Hippocampal formation (tissue), 2 donors: ENCODE data around the gene PGAP1.
A peak's percentile ranks its signal among the peaks of the same experiment; 100 is the strongest.

Experiments
- DNase-seq, 2 donors: peaks; one replicate each; lab custom pipeline; 2025; lab: John Stamatoyannopoulos, UW

Gene PGAP1

GRCh38 chr2:196926562-196927375 is at the start of gene PGAP1:
Gene PGAP1, minus strand, starts transcription at chr2:196926707. Its CDS starts 91 bp downstream, at chr2:196926616.
- peak; percentile 93 to 95 for DNase-seq

GRCh38 chr2:196974970-196975369 is 48.5 kb upstream of the PGAP1 start:
- no peak for DNase-seq

- no peak for DNase-seq
Observed at GRCh38 chr2:196971574-196972279, 45.2 kb upstream of the PGAP1 start.

GRCh38 chr2:196970099-196970498 is 43.6 kb upstream of the PGAP1 start:
- no peak for DNase-seq

- no peak for DNase-seq
Observed at GRCh38 chr2:196968516-196968915, 42.0 kb upstream of the PGAP1 start.

- no peak for DNase-seq
Observed at GRCh38 chr2:196967775-196968174, 41.3 kb upstream of the PGAP1 start.

- DNase-seq, result no peak
Observed at GRCh38 chr2:196967116-196967515, 40.6 kb upstream of the PGAP1 start.

GRCh38 chr2:196966061-196966460 is 39.6 kb upstream of the PGAP1 start:
- no peak for DNase-seq

- no peak for DNase-seq
Observed at GRCh38 chr2:196965651-196966050, 39.1 kb upstream of the PGAP1 start.

- no peak for DNase-seq
Observed at GRCh38 chr2:196963961-196964360, 37.5 kb upstream of the PGAP1 start.

GRCh38 chr2:196963043-196963442 is 36.5 kb upstream of the PGAP1 start:
- no peak for DNase-seq

GRCh38 chr2:196962325-196962724 is 35.8 kb upstream of the PGAP1 start:
- no peak for DNase-seq

GRCh38 chr2:196961889-196962288 is 35.4 kb upstream of the PGAP1 start:
- no peak for DNase-seq

- DNase-seq, result no peak
Observed at GRCh38 chr2:196959734-196960338, 33.3 kb upstream of the PGAP1 start.

GRCh38 chr2:196959281-196959680 is 32.8 kb upstream of the PGAP1 start:
- no peak for DNase-seq

- no peak for DNase-seq
Observed at GRCh38 chr2:196957881-196958525, 31.5 kb upstream of the PGAP1 start.

- no peak for DNase-seq
Observed at GRCh38 chr2:196957442-196957841, 30.9 kb upstream of the PGAP1 start.

GRCh38 chr2:196956069-196956468 is 29.6 kb upstream of the PGAP1 start:
- DNase-seq, result no peak

GRCh38 chr2:196955036-196955435 is 28.5 kb upstream of the PGAP1 start:
- no peak for DNase-seq

GRCh38 chr2:196954001-196954400 is 27.5 kb upstream of the PGAP1 start:
- no peak for DNase-seq

- DNase-seq, result no peak
Observed at GRCh38 chr2:196952936-196953335, 26.4 kb upstream of the PGAP1 start.

- DNase-seq, result no peak
Observed at GRCh38 chr2:196951973-196952372, 25.5 kb upstream of the PGAP1 start.
